HG03175 (cell line): Measurements from ENCODE around the gene ZDHHC4.

Source experiments
- ATAC-seq: cut with Tn5 transposase; IDR thresholded peaks from one replicate; pipeline ENCODE4 v1.9.1; 2021; ENCODE audit warnings: mild to moderate bottlenecking, moderate library complexity; ENCODE audit not compliant: unreplicated experiment

ZDHHC4 gene

DNA sequence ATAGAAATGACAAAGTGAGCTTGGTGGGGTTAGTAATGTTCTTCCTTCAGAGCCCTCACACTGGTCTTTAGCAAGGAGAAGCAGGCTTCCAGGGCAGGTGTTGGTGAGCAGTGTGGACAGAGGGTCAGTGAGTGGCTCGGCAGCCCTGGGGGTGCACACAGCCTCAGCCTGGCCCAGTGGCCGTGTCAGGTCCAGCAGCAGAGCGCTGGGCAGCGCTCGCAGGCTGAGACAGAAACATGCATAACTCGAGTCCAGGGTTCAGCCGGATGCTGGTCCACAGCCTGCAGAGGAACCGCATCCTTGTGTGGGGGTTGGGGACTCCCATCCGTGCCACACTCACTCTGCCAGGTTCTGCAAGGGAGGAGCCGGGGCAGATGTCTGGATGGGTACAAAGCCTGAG is 27.2 kb downstream of the ZDHHC4 start:
- no peak for ATAC-seq

DNA sequence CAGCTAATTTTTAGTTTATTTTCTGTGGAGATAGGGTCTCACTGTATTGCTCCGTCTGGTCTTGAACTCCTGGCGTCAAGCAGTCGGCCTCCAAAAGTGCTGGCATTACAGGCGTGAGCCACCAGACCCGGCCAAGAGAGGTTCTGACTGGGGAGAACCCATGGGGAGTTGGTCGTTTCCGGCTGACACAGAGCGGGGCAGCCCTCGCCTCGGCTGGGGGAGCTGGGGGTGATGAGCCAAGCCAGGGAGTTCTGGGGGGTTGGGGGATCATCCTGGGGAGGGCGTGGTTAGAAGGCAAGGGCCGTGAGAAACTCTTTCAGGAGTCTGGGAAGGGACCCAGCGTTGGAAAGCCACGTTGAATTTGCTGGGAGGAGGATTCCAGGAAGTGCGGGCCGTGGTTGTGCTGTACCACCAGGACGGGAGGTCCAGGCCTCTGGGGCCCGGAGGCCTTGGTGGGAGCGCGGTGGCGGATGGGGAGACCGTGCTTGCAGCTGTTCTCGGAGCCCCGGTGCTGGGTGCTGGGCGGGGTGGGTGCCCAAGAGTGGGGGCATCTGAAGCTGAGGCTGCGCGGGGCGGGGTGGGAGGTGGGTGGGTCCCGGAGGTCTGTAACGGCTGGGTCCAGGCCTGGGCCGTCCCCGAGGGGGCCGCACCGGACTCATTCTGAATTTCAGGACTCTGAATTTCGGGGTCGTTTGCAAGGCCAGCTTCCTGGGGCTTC is 29.8 kb downstream of the ZDHHC4 start:
- no peak for ATAC-seq

DNA sequence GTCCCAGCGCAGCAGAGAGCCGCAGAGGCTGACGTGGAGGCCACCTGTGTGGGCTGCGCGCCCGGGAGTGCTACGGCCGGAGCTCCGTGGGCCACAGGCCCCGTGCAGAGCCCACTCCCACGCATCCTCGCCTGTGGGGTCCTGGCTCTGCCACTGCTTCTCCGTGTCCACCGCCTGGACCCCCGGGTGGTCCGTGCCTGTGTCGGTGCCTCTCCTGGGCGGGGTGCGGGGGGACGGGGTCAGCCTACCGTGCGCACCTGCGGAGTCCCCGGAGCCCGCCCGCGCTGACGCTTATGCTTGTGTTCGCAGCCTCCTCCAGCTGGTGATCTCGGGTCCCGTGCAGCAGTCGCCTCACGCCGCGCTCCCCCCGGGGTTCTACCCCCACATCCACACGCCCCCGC is 30.4 kb downstream of the ZDHHC4 start:
- ATAC-seq, result no peak

DNA sequence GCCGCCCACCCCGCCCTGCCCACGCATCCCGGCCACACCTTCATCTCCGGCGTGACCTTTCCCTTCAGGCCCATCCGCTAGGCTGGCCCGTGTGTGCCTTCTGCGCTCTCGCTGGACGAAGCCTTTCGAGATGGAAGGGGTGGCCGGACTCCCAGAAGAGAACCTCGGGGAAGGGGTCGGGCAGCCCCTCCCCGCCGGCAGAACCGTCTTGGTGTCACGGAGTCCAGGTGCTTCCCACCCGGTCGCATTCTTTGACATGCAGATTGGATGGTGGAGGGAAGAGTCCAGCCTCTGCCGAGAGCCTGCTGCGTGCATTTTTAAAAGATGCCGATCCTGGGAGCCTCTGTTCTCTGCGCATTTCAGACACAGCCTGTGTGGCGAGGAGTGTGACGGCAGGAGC is 30.8 kb downstream of the ZDHHC4 start:
- no peak for ATAC-seq

DNA sequence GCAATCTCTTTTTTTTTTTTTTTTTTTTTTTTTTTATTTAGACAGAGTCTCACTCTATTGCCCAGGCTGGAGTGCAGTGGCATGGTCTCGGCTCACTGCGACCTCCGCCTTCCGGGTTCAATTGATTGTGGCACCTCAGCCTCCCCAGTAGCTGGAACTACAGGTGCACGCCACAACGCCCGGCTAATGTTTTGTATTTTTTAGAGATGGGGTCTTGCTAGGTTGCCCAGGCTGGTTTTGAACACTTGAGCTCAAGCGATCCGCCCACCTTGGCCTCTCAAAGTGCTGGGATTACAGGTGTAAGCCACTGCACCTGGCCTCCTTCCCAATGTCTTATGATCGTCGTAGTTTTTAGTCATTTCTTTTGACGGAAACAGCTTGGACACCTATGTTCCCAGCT is 31.5 kb downstream of the ZDHHC4 start:
- ATAC-seq, result no peak

DNA sequence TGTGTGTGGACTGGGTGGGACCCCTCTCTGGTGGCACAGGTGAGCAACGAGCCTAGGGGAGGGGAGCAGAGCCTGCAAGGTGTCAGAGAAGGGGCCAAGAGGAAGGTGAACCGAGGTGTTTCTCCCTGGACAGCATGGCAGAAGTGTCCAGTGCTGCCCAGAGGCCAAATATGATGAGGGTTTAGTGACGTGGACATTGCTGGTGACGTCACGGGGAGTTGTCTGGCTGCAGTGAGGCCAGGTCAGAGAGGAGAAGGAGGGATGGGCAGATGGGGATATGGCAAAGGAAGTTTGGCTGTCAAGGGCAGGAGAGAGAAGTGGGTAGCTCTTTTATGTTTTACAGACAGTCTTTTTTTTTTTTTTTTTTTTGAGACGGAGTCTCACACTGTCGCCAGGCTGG is 35.6 kb downstream of the ZDHHC4 start:
- ATAC-seq, result no peak

DNA sequence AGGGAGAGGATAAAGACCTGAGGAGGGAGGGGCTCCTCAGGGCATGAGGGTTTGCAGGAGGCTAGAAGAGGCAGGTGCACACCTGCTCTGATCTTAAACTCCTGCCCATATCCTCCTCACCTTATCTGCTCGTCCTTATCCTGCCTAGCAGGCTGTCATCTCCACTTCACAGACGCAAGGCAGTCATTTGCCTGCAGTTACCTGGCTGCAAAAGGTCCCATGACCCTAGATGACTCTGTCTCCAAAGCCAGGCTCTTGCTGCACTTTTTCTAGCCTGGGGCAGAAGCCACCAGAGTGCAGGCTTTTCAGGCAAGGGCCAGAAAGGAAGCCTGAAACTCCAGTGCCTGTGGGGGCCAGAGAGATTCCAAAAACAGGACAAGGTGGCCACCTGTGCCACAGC is 36.5 kb downstream of the ZDHHC4 start:
- ATAC-seq, result no peak

DNA sequence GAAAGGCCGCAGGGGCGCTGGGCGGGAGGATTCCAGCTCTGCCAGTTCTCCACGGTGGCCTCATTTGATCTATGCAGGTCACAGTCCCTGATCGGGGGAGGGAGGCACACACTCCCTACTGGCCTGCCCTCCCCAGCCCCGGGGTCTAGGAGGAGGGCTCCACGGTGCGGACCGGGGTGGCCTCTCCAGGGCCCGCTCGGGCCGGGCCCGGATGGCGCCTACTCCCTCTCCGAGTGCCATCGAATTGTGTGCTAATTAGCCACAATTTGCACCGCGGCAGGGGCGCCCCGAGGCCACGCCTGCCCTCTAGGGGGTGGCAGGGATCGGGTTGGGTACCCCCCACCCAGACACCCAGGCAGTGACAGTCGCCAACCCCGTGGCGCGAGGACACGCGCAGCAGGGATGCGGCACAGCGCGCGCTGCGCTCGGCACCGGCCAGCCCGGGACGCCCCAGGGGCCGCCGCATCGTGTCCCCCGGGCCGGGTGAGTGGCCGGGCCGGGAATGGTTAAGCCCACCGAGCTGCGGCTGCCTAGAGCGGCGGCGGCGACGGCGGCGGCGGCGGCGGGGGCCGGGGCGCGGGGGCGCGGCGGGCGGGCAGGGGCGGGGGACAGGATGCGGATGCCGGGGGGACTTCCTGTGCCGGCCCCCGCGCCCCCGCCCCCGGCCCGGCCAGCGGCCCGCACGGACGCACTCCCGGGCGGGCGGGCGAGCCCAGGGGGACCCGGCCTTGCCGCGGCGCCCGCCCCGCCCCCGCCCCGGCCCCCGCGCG is 37.9 kb downstream of the ZDHHC4 start, which contains the start of gene ZNF853:
Gene ZNF853, plus strand, starts transcription at position 658 of the 770 bp plus-strand sequence. CDS start 565 bp downstream, outside the sequence.
- no peak for ATAC-seq

DNA sequence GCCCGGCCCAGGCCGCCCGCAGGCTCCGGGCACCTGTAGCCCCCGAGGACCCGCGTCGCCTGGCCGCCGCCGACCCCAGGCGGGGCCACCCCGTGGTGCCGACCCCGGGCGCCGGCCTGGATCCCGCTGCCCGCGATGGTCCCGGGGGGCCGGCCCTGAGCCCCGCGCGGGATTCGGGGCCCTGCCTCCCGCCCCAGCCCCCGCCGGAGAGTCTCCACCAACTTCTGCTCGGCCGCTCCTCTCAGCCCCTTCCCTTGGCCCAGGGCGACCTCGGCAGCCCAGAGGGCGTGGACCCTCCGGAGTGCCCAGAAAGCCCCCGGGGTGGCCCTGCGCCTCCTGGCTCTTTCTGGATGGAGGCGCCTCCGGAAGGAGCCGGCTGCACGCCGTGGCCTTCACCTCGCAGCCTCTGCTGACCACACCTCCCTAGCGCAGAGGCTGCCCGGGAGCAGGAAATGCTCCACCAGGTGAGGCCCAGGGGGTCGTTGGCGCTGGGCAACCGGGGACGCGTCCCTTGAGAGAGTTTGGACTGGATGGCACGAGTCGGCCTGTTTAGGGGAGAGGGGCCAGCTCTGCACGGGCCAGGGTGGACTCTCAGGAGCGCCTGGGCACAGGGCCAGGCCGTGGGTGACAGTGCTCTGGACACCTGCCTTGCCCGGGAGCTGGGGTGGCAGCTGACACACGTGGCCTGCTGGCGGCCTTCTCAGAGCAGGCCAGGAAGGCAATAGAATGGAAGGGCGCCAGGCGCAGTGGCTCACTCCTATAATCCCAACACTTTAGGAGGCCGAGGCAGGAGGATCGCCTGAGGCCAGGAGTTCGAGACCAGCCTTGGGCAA is 38.7 kb downstream of the ZDHHC4 start:
- no peak for ATAC-seq

DNA sequence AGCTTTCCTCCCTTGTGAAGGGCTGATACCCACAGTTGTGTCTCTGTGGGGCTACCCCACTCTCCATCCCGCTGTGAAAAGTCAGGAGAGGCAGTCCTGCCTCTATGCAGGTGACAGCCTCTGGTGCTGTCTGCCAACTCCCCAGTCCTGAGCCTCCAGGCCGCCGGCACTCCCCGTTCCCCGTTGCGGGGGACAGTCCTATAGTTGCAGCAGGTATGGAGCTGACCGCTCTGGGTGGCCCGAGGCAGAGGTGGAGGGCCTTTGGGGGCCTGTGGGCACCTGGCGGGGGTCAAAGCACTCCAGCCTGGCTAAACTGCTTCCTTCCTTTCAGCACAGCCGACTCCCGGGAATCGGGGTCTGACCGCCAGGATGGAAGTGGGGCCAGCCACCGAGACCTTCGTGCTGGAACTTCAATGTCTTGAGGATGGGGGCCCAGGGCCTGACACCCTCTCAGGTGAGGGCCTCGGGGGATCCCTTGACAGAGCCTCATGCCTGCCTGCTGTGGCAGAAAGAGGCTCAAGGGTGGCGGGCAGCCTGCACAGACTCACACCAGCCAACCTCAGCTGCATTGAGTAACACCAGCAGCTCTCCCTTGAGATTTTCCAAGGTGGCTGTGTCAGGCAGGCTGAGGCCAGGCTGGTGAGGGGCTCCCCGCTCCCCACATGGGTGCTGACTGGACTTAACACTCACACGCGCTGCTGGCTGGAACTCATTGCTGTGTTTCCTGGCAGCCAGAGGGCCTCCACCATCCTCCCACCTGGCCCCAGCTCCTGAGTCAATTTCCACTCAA is 39.8 kb downstream of the ZDHHC4 start:
- no peak for ATAC-seq

DNA sequence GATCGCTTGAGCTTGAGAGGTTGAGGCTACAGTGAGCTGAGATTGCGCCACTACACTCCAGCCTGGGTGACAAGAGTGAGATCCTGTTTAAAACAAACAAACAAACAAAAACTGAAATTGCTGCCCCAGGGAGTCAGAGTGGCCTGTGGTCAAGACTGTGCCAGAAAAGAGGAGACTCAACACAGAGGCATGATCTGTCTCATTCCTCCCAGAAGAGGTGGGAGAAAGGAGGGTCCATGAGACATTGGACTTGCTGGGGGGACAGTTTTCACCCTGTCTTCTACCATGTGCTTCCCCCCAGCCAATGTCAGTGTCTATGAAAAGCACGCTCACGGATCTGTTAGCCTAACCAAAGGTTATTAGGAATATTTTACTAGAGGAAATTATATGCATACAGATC is 41.4 kb downstream of the ZDHHC4 start:
- no peak for ATAC-seq

DNA sequence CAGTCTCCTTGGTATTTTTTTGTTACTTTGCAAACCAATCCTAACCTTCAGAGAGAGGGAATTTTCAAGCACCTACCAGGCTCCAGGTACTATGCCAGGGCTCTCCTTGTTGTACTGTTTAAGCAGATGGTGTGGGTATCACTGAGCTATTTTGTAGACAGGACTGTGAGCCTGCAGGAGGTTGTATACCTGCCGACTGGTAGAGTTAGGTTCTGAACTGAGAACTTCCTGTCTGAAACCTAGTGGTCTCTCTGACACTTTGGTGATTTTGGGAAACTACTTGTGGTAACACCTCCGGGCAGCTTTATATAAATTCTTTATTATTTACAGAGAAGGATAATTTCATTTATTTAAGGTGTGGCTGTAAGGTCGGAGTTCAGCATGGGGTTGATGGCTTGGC is 42.7 kb downstream of the ZDHHC4 start:
- ATAC-seq, result no peak

DNA sequence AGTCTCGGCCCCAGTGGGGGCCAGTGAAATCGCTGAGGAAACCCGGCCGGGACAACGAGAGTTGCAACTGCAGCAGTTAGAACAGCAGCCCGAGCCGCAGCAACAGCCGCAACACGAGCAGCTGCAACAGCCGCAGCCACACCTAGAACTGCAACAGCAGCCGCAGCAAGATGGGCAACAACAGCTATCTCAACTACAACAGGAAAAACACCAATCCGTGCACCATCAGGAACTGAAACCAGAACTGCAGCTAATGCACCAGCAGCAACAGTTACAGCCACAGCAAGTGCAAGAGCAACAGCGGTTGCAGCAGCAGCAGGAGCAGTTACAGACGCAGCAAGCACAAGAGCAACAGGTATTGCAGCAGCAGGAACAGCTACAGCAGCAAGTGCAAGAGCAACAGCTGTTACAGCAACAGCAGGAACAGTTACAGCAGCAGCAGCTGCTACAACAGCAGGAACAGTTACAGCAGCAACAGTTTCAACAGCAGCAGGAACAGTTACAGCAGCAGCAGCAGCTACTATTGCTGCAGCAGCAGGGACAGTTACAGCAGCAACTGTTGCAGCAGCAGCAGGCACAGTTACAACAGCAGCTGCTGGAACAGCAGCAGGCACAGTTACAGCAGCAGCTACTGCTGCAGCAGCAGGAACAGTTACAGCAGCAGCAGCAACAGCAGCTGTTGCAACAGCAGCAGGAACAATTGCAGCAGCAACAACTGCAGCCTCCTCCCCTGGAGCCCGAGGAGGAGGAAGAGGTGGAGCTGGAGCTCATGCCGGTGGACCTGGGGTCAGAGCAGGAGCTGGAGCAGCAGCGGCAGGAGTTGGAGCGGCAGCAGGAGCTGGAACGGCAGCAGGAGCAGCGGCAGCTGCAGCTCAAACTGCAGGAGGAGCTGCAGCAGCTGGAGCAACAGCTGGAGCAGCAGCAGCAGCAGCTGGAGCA is 44.2 kb downstream of the ZDHHC4 start:
- ATAC-seq, result no peak

DNA sequence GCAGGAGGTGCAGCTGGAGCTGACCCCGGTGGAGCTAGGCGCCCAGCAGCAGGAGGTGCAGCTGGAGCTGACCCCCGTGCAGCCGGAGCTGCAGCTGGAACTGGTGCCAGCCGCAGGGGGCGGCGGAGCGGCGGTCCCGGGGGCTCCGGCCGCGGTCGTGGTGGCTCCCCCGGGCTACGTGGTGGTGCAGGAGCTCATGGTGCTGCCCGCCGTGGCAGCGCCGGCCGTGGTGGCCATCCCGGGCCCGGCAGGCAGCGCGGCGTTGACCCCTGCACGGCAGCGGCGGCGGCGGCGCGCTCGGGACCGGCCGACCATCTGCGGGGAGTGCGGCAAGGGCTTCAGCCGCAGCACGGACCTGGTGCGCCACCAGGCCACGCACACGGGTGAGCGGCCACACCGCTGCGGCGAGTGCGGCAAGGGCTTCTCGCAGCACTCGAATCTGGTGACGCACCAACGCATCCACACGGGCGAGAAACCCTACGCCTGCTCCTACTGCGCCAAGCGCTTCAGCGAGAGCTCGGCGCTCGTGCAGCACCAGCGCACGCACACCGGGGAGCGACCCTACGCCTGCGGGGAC is 45.0 kb downstream of the ZDHHC4 start:
- no peak for ATAC-seq

DNA sequence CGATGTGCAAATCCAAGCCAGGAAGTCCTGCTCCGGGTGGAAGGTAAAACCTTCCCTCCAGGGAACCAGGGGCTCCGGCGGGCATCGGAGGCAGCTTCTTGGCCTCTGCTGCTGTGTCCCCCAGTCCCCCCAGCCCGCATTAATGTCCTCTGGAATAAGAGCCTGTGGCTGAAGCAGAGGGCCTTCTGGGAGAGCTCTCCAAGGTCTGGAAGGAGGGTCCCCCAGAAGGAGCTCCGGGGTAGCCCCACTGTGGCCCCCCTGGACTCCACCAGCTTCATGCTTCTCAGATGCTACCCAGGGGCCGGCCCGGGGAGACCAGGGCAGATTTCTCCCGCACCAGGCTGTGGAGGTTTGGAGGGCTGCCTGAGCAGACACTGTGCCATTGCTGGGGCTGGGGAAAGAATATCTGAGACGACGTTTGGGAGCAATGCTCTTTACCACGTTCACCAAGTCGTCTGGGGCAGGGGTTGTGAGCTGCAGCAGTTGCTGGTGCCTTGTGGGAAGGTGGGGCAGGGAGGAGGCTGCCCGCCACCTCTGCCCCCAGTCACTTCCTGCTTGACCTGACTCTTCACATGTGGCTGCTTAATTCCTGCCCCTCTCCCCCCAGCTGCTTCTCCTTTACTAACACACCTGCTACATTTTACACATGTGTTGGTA is 46.5 kb downstream of the ZDHHC4 start:
- ATAC-seq, result no peak

DNA sequence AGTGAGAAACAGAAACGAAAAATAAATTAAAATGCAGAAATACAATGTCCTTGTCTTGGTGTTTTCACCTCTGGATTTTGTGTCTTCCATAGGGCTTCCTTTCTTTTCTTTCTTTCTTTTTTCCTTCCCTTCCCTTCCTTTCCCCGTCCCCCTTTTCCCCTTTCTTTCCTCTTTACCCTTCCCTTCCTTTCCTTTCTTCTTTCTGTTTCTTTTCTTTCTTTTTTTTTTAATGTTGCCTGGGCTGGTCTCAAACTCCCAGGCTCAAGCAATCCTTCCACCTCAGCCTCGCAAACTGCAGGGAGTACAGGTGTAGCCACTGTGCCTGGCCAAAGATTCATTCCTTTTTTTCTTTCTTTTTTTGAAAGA is 47.0 kb downstream of the ZDHHC4 start:
- no peak for ATAC-seq

DNA sequence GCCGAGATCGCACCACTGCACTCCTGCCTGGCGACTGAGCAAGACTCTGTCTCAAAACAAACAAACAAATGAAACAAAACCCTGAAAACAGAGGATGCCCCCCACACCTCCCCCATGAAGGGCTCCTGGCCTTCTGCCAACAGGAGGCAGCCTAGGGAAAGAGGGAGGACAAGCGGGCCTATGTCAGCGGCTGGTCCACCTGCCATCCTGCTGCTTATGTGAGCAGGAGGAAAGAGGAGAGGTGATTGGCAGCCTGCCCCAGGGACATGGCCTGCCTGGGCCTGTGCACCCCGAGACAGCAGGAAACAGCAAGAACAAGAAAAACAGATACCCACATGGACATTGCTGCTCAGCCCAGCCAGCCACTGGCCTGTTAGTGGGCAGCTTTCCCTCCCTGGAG is 50.8 kb downstream of the ZDHHC4 start:
- no peak for ATAC-seq

DNA sequence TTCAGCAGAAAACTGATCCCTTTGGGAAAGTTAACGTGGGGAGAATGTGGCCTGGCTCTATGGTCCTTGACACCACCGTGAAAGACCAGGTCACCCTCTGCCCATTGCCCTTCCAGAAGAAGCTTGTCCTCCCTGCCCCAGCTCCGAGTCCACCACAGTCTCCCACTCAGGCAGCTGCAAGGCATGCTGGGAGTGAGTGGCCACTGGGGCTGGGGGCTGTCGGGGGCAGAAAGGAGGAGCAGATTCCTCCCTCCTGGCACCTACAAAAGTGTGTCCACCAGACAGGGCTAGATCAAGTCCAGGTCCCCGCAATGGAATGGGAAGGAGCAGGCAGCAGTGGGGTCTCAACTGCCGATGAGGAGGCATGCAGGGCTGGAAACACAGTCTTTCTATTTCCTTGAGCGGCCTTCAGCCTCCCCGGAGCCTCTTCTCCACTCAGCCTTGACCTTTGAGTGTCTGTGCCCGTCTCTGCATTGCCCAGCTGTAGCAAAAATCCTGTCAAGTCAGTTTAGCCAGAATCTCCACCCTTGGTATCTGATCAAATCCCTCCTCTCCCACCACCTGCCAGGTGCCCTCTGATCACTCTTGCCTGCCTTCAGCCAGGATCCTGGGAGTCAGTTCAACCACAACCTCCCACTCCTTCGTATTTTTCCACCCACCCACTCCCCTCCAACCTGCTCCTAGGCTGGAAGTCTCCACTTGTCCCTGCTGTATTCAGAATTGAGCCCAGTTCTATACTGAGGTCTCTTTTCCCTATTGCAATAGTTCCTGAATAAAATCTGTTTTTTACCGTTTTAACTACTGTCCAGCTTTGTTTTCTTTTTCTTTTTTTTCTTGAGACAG is 53.0 kb downstream of the ZDHHC4 start:
- no peak for ATAC-seq
